Measurements from ENCODE around the gene ZBTB22.

ZBTB22 gene

GRCh38 chr6:33313709-33314514 is 3.6 kb downstream of the ZBTB22 start, which contains the start of gene TAPBP:
Gene TAPBP, minus strand, starts transcription at chr6:33314078. Its CDS starts 37 bp downstream, at chr6:33314041.
- DNase-seq (ENCODE audit: low read depth): peak; percentile 87
- Histone ChIP-seq H3K9ac (ENCODE audit: low read length) (peak within 1 kb of the TSS; percentile 99), H3K9me3 (ENCODE audit: control insufficient read depth, low read length) (no peaks in the 10 kb centered on the region), H3K27me3 (replicated peaks; ENCODE audit: control insufficient read depth, insufficient read depth, low read length) (no peaks in the 10 kb centered on the region), H3K36me3 (ENCODE audit: control insufficient read depth, insufficient read depth, low read length, severe bottlenecking) (peaks cover 5% of the 10 kb centered on the region), H3K4me1 (ENCODE audit: control insufficient read depth, insufficient read depth, low read length) (peaks cover 32% of the 10 kb centered on the region), H3K4me3 (ENCODE audit: low read length) (peak within 1 kb of the TSS; percentile 95)

- DNase-seq (ENCODE audit: low read depth): peak; percentile 60
These were observed 4.3 kb downstream of the ZBTB22 start for GRCh38 chr6:33313105-33313708.

GRCh38 chr6:33312361-33313104 is 5.0 kb downstream of the ZBTB22 start:
- H3K4me1 ChIP-seq (ENCODE audit: control insufficient read depth, insufficient read depth, low read length): peaks cover 23% of the 10 kb centered on the region
- peak; percentile 59 for DNase-seq (ENCODE audit: low read depth)
- no peaks in the 10 kb centered on the region for H3K9me3 ChIP-seq (ENCODE audit: control insufficient read depth, low read length)
- H3K27me3 ChIP-seq (replicated peaks; ENCODE audit: control insufficient read depth, insufficient read depth, low read length): no peaks in the 10 kb centered on the region
- H3K4me3 ChIP-seq (ENCODE audit: low read length): peak overlapping the region; percentile 95
- peak overlapping the region; percentile 99 for H3K9ac ChIP-seq (ENCODE audit: low read length)
- H3K36me3 ChIP-seq (ENCODE audit: control insufficient read depth, insufficient read depth, low read length, severe bottlenecking): no peaks in the 10 kb centered on the region

More at GRCh38 chr6:33313105-33313708, 4.3 kb downstream of the ZBTB22 start:
- peak overlapping the region; percentile 95 for H3K4me3 ChIP-seq (ENCODE audit: low read length)
- peak overlapping the region; percentile 99 for H3K9ac ChIP-seq (ENCODE audit: low read length)
- no peaks in the 10 kb centered on the region for H3K36me3 ChIP-seq (ENCODE audit: control insufficient read depth, insufficient read depth, low read length, severe bottlenecking)
- peaks cover 25% of the 10 kb centered on the region for H3K4me1 ChIP-seq (ENCODE audit: control insufficient read depth, insufficient read depth, low read length)
- no peaks in the 10 kb centered on the region for H3K27me3 ChIP-seq (replicated peaks; ENCODE audit: control insufficient read depth, insufficient read depth, low read length)
- no peaks in the 10 kb centered on the region for H3K9me3 ChIP-seq (ENCODE audit: control insufficient read depth, low read length)

GRCh38 chr6:33306356-33306755 is 11.2 kb downstream of the ZBTB22 start:
- Histone ChIP-seq H3K9me3 (ENCODE audit: control insufficient read depth, low read length) (no peaks in the 10 kb centered on the region), H3K4me1 (ENCODE audit: control insufficient read depth, insufficient read depth, low read length) (no peaks in the 10 kb centered on the region), H3K9ac (ENCODE audit: low read length) (no peak overlapping the region)

GRCh38 chr6:33305052-33305451 is 12.5 kb downstream of the ZBTB22 start:
- Histone ChIP-seq H3K36me3 (ENCODE audit: control insufficient read depth, insufficient read depth, low read length, severe bottlenecking) (peaks cover 30% of the 10 kb centered on the region), H3K9ac (ENCODE audit: low read length) (no peak overlapping the region), H3K27me3 (replicated peaks; ENCODE audit: control insufficient read depth, insufficient read depth, low read length) (no peaks in the 10 kb centered on the region), H3K4me3 (ENCODE audit: low read length) (no peak overlapping the region), H3K9me3 (ENCODE audit: control insufficient read depth, low read length) (no peaks in the 10 kb centered on the region), H3K4me1 (ENCODE audit: control insufficient read depth, insufficient read depth, low read length) (peaks cover 7% of the 10 kb centered on the region)
- no peak for DNase-seq (ENCODE audit: low read depth)

More at GRCh38 chr6:33306356-33306755, 11.2 kb downstream of the ZBTB22 start:
- no peak overlapping the region for H3K4me3 ChIP-seq (ENCODE audit: low read length)
- H3K27me3 ChIP-seq (replicated peaks; ENCODE audit: control insufficient read depth, insufficient read depth, low read length): no peaks in the 10 kb centered on the region
- DNase-seq (ENCODE audit: low read depth): no peak
- peaks cover 30% of the 10 kb centered on the region for H3K36me3 ChIP-seq (ENCODE audit: control insufficient read depth, insufficient read depth, low read length, severe bottlenecking)

GRCh38 chr6:33304216-33304615 is 13.3 kb downstream of the ZBTB22 start:
- Histone ChIP-seq H3K9ac (ENCODE audit: low read length) (no peak overlapping the region), H3K4me3 (ENCODE audit: low read length) (no peak overlapping the region), H3K4me1 (ENCODE audit: control insufficient read depth, insufficient read depth, low read length) (peaks cover 7% of the 10 kb centered on the region), H3K27me3 (replicated peaks; ENCODE audit: control insufficient read depth, insufficient read depth, low read length) (no peaks in the 10 kb centered on the region), H3K36me3 (ENCODE audit: control insufficient read depth, insufficient read depth, low read length, severe bottlenecking) (peaks cover 30% of the 10 kb centered on the region), H3K9me3 (ENCODE audit: control insufficient read depth, low read length) (no peaks in the 10 kb centered on the region)
- no peak for DNase-seq (ENCODE audit: low read depth)

- H3K27me3 ChIP-seq (replicated peaks; ENCODE audit: control insufficient read depth, insufficient read depth, low read length): no peaks in the 10 kb centered on the region
- no peaks in the 10 kb centered on the region for H3K9me3 ChIP-seq (ENCODE audit: control insufficient read depth, low read length)
- H3K9ac ChIP-seq (ENCODE audit: low read length): no peak overlapping the region
- H3K4me1 ChIP-seq (ENCODE audit: control insufficient read depth, insufficient read depth, low read length): peaks cover 16% of the 10 kb centered on the region
- H3K36me3 ChIP-seq (ENCODE audit: control insufficient read depth, insufficient read depth, low read length, severe bottlenecking): peaks cover 30% of the 10 kb centered on the region
- H3K4me3 ChIP-seq (ENCODE audit: low read length): no peak overlapping the region
- no peak for DNase-seq (ENCODE audit: low read depth)
These were observed 15.7 kb downstream of the ZBTB22 start for GRCh38 chr6:33301877-33302276.

- Histone ChIP-seq H3K4me3 (ENCODE audit: low read length) (peak overlapping the region; percentile 93), H3K27me3 (replicated peaks; ENCODE audit: control insufficient read depth, insufficient read depth, low read length) (no peaks in the 10 kb centered on the region), H3K36me3 (ENCODE audit: control insufficient read depth, insufficient read depth, low read length, severe bottlenecking) (peaks cover 18% of the 10 kb centered on the region), H3K9ac (ENCODE audit: low read length) (peak overlapping the region; percentile 97), H3K9me3 (ENCODE audit: control insufficient read depth, low read length) (no peaks in the 10 kb centered on the region), H3K4me1 (ENCODE audit: control insufficient read depth, insufficient read depth, low read length) (peaks cover 16% of the 10 kb centered on the region)
- peak; percentile 98 for DNase-seq (ENCODE audit: low read depth)
These were observed 18.2 kb downstream of the ZBTB22 start for GRCh38 chr6:33299237-33299944.

- Histone ChIP-seq H3K27me3 (replicated peaks; ENCODE audit: control insufficient read depth, insufficient read depth, low read length) (no peaks in the 10 kb centered on the region), H3K9me3 (ENCODE audit: control insufficient read depth, low read length) (no peaks in the 10 kb centered on the region), H3K36me3 (ENCODE audit: control insufficient read depth, insufficient read depth, low read length, severe bottlenecking) (peaks cover 16% of the 10 kb centered on the region), H3K9ac (ENCODE audit: low read length) (peak within 1 kb of the TSS; percentile 97), H3K4me1 (ENCODE audit: control insufficient read depth, insufficient read depth, low read length) (peaks cover 16% of the 10 kb centered on the region), H3K4me3 (ENCODE audit: low read length) (peak within 1 kb of the TSS; percentile 93)
- DNase-seq (ENCODE audit: low read depth): peak; percentile 77
These were observed 18.7 kb downstream of the ZBTB22 start, which contains the start of gene RGL2 for GRCh38 chr6:33298773-33299236. Gene RGL2, minus strand, starts transcription at chr6:33298942. Its CDS starts 332 bp downstream, at chr6:33298610.

GRCh38 chr6:33297956-33298772 is 19.4 kb downstream of the ZBTB22 start:
- peak; percentile 84 for DNase-seq (ENCODE audit: low read depth)
- Histone ChIP-seq H3K9me3 (ENCODE audit: control insufficient read depth, low read length) (no peaks in the 10 kb centered on the region), H3K4me1 (ENCODE audit: control insufficient read depth, insufficient read depth, low read length) (peaks cover 16% of the 10 kb centered on the region), H3K9ac (ENCODE audit: low read length) (peak overlapping the region; percentile 97), H3K4me3 (ENCODE audit: low read length) (peak overlapping the region; percentile 93), H3K36me3 (ENCODE audit: control insufficient read depth, insufficient read depth, low read length, severe bottlenecking) (peaks cover 11% of the 10 kb centered on the region), H3K27me3 (replicated peaks; ENCODE audit: control insufficient read depth, insufficient read depth, low read length) (no peaks in the 10 kb centered on the region)

Data from adipocyte (in vitro differentiated cells).